Epithelial cell of prostate (primary cell): ENCODE measurements around the gene EPHB1.

Experiments
- DNase-seq: peaks from one replicate; pipeline ENCODE4 v3.0.0-alpha.2; 2011; ENCODE audit warnings: low read depth, low spot score
- H3K27ac ChIP-seq: fragments of 450-650 bp; 2 replicates; pipeline ENCODE4 v1.5.1; 2017; ENCODE audit warnings: mild to moderate bottlenecking

The EPHB1 gene

GRCh38 chr3:135134684-135135075, 339.6 kb downstream of the EPHB1 start:
- DNase-seq: no peak
- H3K27ac ChIP-seq: no peak overlapping the region

DNA sequence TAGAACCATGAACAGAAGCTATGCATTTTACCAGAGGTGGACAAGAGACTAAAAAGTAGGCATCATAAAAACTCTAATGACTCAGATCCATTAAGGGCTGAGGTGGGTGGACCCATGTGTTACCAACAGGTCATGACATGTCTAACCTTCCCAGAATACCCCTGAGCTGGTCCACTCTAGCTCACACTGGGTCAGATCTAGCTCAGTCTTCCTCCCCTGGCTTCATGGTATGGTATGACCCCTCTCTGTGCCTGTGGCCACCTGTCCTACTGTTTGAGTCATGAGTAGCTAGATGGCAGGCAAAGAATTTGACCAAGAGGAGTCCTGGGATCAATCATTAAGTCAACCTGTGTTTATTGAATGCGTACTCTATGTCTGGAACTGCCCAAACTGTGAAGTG, 340.4 kb downstream of the EPHB1 start:
- H3K27ac ChIP-seq: no peak overlapping the region
- no peak for DNase-seq

DNA sequence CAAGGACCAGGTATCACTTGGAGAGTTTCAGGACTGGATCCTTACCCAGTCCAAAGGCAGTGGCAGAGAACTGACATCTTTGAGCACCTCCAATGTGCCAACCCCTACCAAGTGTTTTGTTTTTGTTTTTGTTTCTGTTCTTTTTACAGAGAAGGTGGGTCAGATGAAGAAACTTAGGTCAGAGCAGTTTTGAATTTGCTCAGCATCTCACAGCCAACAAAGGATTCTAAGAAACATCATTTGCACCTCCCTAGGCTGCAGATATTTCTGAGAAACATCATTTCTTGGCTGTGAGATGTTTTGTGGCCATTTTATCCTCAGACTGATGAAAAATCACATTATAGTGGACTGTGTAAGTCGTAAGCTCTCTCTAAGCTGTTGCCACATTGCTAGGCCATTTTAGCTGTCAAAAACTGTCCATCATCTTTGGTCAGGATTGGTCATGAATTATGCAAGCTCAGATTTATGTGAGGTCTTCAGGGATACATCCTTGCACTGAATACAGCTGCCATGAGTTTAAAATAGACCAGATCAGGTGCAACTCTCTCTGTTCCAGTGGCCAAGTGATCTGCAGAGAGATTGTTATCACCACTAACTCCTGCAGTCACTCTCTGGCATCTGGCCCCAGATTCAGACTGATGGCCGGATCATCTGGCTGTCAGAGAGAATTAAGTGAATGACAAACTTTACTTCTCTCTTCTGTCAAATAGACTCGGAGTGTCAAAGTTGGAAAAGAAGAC, 341.5 kb downstream of the EPHB1 start:
- H3K27ac ChIP-seq: no peak overlapping the region
- no peak for DNase-seq

GRCh38 chr3:135137296-135137695, 342.2 kb downstream of the EPHB1 start:
- no peak overlapping the region for H3K27ac ChIP-seq
- no peak for DNase-seq

DNA sequence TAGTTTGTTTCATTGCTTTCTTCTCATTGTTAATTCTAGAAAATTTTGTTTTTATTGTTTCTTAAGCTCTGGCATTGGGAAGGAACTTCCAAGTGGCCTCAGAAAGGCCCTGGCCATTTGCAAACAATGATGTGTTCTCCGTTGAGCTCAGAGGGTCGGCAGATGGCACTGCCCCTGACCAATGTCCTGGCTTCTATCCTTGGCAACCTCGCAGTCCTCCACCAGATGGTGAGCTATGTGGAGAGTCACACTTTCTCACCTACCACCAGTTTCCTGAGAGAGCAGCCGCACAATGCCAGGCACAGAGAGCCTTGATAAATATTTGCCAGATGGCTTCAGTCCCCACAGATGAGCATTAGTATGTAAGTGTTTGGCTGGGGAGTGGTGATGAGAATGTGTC, 343.7 kb downstream of the EPHB1 start:
- H3K27ac ChIP-seq: no peak overlapping the region
- DNase-seq: no peak

- H3K27ac ChIP-seq: no peak overlapping the region
- no peak for DNase-seq
These were observed 345.5 kb downstream of the EPHB1 start for GRCh38 chr3:135140591-135140990.

DNA sequence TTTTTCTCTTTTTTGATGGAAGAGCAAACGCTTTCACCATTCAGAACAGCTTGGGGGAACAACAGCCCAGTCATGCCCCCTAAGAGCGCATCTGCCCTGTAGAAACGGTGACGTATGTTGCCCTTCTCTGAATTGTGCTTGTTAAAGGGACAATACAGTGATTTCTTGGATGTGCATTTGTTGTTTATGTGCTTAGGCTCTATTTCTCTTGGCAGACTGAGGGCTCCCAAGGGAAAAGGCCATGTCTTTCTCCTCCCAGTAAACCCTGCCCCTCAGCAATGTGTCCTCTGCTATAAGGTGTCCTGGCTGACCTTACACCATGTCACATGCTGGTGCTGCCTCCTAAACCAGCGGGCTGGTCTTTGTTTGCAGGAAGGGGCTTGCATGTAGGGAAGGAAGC, 346.1 kb downstream of the EPHB1 start:
- DNase-seq: no peak
- no peak overlapping the region for H3K27ac ChIP-seq

- H3K27ac ChIP-seq: no peak overlapping the region
- no peak for DNase-seq
These were observed 346.6 kb downstream of the EPHB1 start for GRCh38 chr3:135141672-135142071.

DNA sequence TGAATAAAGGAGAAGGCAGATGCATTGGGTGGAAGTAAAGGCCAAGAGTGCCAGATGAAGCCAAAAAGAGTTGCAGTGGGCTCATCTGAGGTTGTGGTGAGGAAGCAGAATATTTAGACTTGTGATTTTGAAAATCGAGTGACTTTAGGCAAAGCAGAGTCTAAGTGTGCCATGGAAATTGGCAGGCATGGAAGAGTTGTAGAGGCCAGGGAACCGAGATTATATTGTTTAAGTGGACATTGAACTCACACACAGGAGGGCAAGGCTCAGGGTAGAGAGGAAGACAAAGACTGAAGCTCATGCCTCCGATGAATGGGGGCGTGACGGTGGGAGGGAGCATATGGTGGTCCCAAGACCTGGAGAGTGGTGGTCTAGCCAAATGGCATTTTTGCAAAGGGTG, 347.5 kb downstream of the EPHB1 start:
- no peak for DNase-seq
- H3K27ac ChIP-seq: no peak overlapping the region

- H3K27ac ChIP-seq: no peak overlapping the region
- DNase-seq: no peak
These were observed 348.4 kb downstream of the EPHB1 start for GRCh38 chr3:135143474-135143873.

- no peak for DNase-seq
- no peak overlapping the region for H3K27ac ChIP-seq
These were observed 350.5 kb downstream of the EPHB1 start for GRCh38 chr3:135145581-135145980.

GRCh38 chr3:135147657-135148056, 352.6 kb downstream of the EPHB1 start:
- no peak overlapping the region for H3K27ac ChIP-seq
- no peak for DNase-seq

GRCh38 chr3:135148398-135149020, 353.4 kb downstream of the EPHB1 start:
- no peak for DNase-seq
- H3K27ac ChIP-seq: no peak overlapping the region

DNA sequence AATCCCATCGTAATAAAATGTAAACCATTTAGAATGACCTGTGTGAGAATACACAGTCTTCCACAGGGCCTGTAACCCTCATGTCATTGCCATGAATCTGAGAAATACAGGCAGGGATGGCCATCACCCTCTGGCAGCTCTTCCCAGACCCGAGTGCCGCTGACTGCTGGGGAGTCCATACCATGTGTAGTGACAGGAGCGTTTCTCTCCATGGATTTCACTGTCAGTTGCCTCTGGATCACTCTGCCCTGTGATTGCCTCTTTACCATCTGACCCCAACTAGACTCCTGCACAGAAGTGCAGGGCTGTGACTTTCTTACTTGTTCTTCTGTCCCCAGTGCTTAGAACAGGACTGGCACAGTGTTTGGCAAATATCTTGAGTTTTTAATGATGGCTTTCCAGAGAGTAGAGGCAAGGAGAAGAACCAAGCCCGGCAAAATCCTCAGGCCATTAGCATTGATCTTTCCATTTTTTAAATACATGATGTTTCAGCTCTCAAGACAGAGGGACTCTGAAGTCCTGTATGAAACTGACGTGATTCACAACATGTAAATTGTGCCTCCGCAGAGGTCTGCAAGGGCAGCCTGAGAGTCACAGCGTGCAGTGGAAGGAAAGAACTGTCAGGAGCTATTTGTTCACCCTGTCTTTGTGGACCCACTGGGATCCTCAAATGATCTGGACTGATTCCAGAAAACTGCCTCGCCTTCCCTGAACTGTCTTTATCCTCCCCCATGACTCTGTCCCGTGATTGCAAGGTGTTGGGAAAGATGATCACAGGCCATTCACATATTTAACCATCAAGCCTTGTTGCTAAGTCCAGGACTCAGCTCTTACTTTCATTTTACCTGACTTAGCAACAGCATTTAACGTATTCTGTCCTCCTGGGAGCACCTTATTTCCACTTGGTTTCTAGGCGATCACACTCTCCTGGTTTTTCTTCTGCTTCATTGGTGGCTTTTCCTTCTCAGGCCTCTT, 354.9 kb downstream of the EPHB1 start:
- no peak for DNase-seq
- H3K27ac ChIP-seq: no peak overlapping the region

GRCh38 chr3:135154186-135154585, 359.1 kb downstream of the EPHB1 start:
- no peak overlapping the region for H3K27ac ChIP-seq
- no peak for DNase-seq

DNA sequence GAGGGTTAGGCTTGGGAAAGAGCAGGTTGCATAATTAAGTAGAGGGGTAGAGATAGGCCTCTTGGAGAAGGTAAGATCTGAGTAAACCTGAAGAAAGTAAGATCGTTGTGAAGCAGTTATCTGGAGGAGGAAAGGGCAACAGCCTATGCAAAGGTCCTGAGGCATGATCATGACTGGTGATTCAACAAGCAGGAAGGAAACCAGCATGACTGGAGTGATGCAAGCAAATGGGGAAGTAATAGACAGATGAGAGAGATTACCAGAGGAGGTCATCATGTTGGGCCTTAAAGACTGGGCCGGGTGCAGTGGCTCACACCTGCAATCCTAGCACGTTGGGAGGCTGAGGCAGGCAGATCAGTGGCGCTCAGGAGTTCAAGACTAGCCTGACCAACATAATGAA, 360.2 kb downstream of the EPHB1 start:
- no peak overlapping the region for H3K27ac ChIP-seq
- DNase-seq: no peak

DNA sequence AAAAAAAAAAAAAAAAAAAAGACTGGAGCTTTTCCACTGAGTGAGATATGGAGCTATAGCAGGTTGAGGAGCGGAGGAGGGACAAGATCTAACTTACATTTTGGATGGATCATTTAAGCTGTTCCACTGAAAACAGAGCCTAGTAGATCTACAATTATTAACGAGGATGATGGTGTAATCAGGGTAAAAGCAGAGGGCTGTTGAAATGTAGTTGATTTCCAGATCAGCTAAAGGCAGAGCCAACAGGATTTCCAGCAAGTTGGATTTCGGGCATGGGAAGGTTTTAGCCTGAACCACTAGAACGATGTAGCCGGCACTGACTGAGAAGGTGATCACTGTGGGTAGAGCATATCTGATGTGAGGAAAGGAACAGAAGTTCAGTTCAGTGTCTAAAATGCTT, 360.7 kb downstream of the EPHB1 start:
- no peak for DNase-seq
- no peak overlapping the region for H3K27ac ChIP-seq

DNA sequence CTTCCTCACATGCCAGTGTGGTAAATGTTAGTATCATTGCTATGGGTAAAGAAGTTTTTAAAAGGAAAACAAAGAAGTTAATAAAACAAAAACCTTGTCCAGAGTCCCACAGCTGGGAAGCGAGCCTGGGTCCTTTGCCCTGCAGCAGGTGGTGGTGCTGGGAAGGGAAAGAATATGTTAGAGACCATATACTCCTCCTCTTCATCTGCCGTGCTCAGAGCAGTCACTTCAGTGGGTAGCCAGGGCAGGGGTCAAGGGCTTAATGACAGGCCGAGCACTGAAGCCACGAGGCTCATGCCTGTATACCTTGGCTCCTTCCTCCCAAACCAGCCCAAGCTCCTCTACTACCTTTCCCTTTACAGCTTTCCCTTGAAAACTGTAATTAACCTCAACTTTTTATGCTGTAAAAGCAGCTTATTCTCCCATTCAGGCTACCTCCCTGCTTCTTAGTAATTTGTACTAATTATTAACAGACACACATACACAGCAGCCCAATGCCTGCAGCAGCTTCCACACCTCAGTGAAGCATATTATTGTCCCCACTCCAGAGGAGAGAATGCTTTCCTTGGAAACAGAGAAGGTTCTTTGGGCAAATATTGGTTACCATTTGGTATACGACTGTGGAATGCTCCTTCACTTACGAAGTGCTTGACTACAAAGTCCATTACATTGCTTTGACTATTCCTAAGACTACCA, 362.1 kb downstream of the EPHB1 start:
- no peak for DNase-seq
- H3K27ac ChIP-seq: no peak overlapping the region

- H3K27ac ChIP-seq: no peak overlapping the region
- DNase-seq: no peak
These were observed 363.5 kb downstream of the EPHB1 start for GRCh38 chr3:135158520-135158919.

DNA sequence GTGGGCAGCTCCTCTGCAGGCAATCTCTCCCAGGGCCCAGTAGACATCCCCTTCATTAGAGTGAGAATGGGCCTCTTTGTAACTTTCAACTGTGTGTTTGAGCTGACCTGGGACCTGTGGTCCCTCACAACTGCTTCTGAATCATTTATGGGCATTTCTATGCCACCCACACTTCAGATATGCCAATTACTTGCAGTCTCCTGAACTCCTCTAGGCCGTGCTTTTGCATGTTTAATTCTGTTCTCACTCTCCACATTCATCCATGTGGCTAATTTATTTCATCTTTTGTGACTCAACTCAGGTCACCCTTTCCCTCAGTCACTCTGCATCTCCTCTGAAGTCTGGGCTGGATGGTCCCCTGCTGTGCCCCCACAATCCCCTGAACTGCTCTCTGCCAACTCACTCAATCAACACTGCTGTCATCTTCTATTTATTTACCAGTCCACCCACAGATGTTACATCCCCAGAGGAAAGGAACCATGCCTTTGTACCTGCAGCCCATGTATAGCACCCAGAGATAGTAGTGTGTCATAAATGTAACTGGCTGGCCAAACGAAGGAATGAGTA, 364.7 kb downstream of the EPHB1 start:
- H3K27ac ChIP-seq: no peak overlapping the region
- DNase-seq: no peak
